Breast epithelium (tissue), 3 donors: Measurements from ENCODE around the gene PPARA.

Experiments
- POLR2AphosphoS5 ChIP-seq, 3 donors: sonication (generic); formaldehyde crosslinking; IDR thresholded peaks; one replicate each; pipeline ENCODE4 v1.6.1; 2017; ENCODE audit warnings: antibody characterized with exemption in 3 of 3
- TF ChIP-seq, protein P1 (sequence below), 3 donors: fragments of 450-650 bp; IDR thresholded peaks; one replicate each; pipeline ENCODE4 v1.5.1; 2016 to 2017; ENCODE audit warnings: antibody characterized with exemption in 3 of 3, mild to moderate bottlenecking in 3 of 3, moderate library complexity in 3 of 3

DNA sequence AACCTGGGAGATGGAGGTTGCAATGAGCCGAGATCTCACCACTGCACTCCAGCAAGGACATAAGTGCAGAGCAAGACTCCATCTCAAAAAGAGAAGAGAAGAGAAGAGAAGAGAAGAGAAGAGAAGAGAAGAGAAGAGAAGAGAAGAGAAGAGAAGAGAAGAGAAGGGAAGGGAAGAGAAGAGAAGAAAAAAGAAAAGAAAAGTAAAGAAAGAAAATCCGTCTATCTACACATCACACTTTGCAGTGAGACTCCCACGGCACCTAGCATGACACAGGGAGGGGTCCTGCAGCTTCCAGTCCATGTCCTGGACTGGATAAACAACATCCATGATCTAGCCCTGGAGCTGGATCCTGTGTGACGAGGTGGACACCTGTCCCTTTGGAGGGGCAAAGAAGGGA lies 4.0 kb upstream of the PPARA start:
- no peak for TF ChIP-seq POLR2AphosphoS5 (IDR thresholded peaks at IDR 0.05)
- TF ChIP-seq, protein P1, sequence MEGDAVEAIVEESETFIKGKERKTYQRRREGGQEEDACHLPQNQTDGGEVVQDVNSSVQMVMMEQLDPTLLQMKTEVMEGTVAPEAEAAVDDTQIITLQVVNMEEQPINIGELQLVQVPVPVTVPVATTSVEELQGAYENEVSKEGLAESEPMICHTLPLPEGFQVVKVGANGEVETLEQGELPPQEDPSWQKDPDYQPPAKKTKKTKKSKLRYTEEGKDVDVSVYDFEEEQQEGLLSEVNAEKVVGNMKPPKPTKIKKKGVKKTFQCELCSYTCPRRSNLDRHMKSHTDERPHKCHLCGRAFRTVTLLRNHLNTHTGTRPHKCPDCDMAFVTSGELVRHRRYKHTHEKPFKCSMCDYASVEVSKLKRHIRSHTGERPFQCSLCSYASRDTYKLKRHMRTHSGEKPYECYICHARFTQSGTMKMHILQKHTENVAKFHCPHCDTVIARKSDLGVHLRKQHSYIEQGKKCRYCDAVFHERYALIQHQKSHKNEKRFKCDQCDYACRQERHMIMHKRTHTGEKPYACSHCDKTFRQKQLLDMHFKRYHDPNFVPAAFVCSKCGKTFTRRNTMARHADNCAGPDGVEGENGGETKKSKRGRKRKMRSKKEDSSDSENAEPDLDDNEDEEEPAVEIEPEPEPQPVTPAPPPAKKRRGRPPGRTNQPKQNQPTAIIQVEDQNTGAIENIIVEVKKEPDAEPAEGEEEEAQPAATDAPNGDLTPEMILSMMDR (IDR thresholded peaks at IDR 0.05), result no peak
